DMS114 treated with DMSO at 0.1 percent for 48 hours (cell line): ENCODE measurements around the gene GJC2.

ENCODE experiments used
- DNase-seq: peaks from one replicate; lab custom pipeline; 2025; ENCODE audit not compliant: unreplicated experiment; lab: John Stamatoyannopoulos, UW

Gene GJC2

GRCh38 chr1:228156515-228156881, 6.8 kb downstream of the GJC2 start:
- no peak for DNase-seq

GRCh38 chr1:228156941-228157728, 7.4 kb downstream of the GJC2 start:
- DNase-seq, result no peak

- DNase-seq, result no peak
Observed at GRCh38 chr1:228157729-228158126, 8.0 kb downstream of the GJC2 start.

GRCh38 chr1:228158151-228159007, 8.6 kb downstream of the GJC2 start:
- DNase-seq, result no peak

- DNase-seq, result no peak
Observed at GRCh38 chr1:228159008-228159665, 9.4 kb downstream of the GJC2 start.

- no peak for DNase-seq
Observed at GRCh38 chr1:228160201-228160761, 10.6 kb downstream of the GJC2 start.

GRCh38 chr1:228161362-228161761, 11.6 kb downstream of the GJC2 start:
- DNase-seq, result no peak

GRCh38 chr1:228161866-228162265, 12.1 kb downstream of the GJC2 start:
- no peak for DNase-seq

GRCh38 chr1:228162286-228163006, 12.7 kb downstream of the GJC2 start:
- DNase-seq, result no peak

- no peak for DNase-seq
Observed at GRCh38 chr1:228163007-228163753, 13.4 kb downstream of the GJC2 start.

GRCh38 chr1:228163776-228164519, 14.2 kb downstream of the GJC2 start:
- no peak for DNase-seq

- DNase-seq, result no peak
Observed at GRCh38 chr1:228164561-228165371, 15.0 kb downstream of the GJC2 start.

- DNase-seq, result peak; percentile 92
Observed at GRCh38 chr1:228165372-228166169, 15.8 kb downstream of the GJC2 start, which contains the start of gene IBA57. IBA57 (plus strand) TSS chr1:228165804; CDS start chr1:228165817, 13 bp downstream.

GRCh38 chr1:228166170-228166936, 16.6 kb downstream of the GJC2 start:
- DNase-seq, result no peak

GRCh38 chr1:228168563-228169270, 19.0 kb downstream of the GJC2 start:
- DNase-seq, result no peak

- no peak for DNase-seq
Observed at GRCh38 chr1:228169345-228169744, 19.6 kb downstream of the GJC2 start.
